Endothelial cell of umbilical vein (primary cell): ENCODE measurements around the gene BRSK2. TPM values are rescaled to one million over a fixed set of nuclear protein-coding genes. Genes with fewer than 3 reads are reported as not detected.

ENCODE experiments used
- BruUV-seq: library from RNA; stranded (reverse); fragments of 400-500 nt; replicated peaks from 2 replicates; lab custom pipeline; 2021; lab: Mats Ljungman, UMichigan
- CTCF ChIA-PET: fragments of 300-600, 350-600 bp; sonication (Branson Sonifier 250); formaldehyde crosslinking; loops from one replicate; lab custom pipeline; 2021; ENCODE audit warnings: antibody characterized with exemption, inconsistent platforms; lab: Charles Lee
- POLR2A ChIA-PET: fragments of 300-600, 350-600 bp; sonication (Branson Sonifier 250); formaldehyde crosslinking; loops from one replicate; lab custom pipeline; 2021; ENCODE audit warnings: antibody characterized with exemption, inconsistent platforms; lab: Charles Lee
- DNase-seq: peaks from one replicate; pipeline ENCODE4 v3.0.0-alpha.2; 2011; ENCODE audit warnings: low read depth, low spot score
- FAIRE-seq: peaks from 2 replicates; lab custom pipeline; 2011; peaks lifted over from hg19 to GRCh38; lab: Jason Lieb, UNC
- H2AFZ ChIP-seq: 2 replicates; pipeline ENCODE4 v1.6.0; 2012; ENCODE audit warnings: low read depth, low read length, control low read depth, inconsistent platforms
- H3K27ac ChIP-seq: 2 replicates; pipeline ENCODE4 v1.5.1; 2011; ENCODE audit warnings: low read depth, mild to moderate bottlenecking, control low read depth, low read length, moderate library complexity; ENCODE audit not compliant: insufficient read depth
- H3K27me3 ChIP-seq, 2 experiments: 2 replicates each; pipeline versions ENCODE4 v1.6.0 to v1.6.1; 2011; ENCODE audit warnings: low read length in 2 of 2, mixed read lengths in 1 of 2; ENCODE audit not compliant: control insufficient read depth in 2 of 2, insufficient read depth in 2 of 2
- H3K36me3 ChIP-seq, 2 experiments: 2 replicates in 1 of 2; 3 replicates in 1 of 2; pipeline ENCODE4 v1.5.1; 2011; ENCODE audit warnings: low read length in 2 of 2, mild to moderate bottlenecking in 1 of 2, moderate library complexity in 1 of 2; ENCODE audit not compliant: control insufficient read depth in 2 of 2, insufficient read depth in 2 of 2; ENCODE audit errors: extremely low read depth in 1 of 2
- H3K4me1 ChIP-seq: 3 replicates; pipeline ENCODE4 v1.5.1; 2011; ENCODE audit warnings: mild to moderate bottlenecking, low read length; ENCODE audit not compliant: control insufficient read depth, insufficient read depth; ENCODE audit errors: extremely low read depth
- H3K4me2 ChIP-seq: 2 replicates; pipeline ENCODE4 v1.6.1; 2011; ENCODE audit warnings: low read length, control low read depth, mixed read lengths; ENCODE audit not compliant: insufficient read depth
- H3K4me3 ChIP-seq, 3 experiments: fragments of 200-600 bp in 1 of 3; sonication (generic), shearing (Covaris generic) in 1 of 3; replicated peaks in 1 of 3; 2 replicates each; pipeline ENCODE4 v1.5.1; 2011 to 2016; ENCODE audit warnings: control low read depth in 3 of 3, low read length in 3 of 3, mild to moderate bottlenecking in 2 of 3, inconsistent platforms in 1 of 3, low read depth in 1 of 3, moderate library complexity in 1 of 3; ENCODE audit not compliant: insufficient read depth in 1 of 3
- H3K79me2 ChIP-seq: 2 replicates; pipeline ENCODE4 v1.6.0; 2012; ENCODE audit warnings: low read length, inconsistent platforms; ENCODE audit not compliant: control insufficient read depth, insufficient read depth
- H3K9ac ChIP-seq: replicated peaks from 2 replicates; pipeline ENCODE3; 2011; ENCODE audit warnings: low read length, control low read depth; ENCODE audit not compliant: insufficient read depth; ENCODE audit errors: extremely low read depth
- H3K9me1 ChIP-seq: replicated peaks from 3 replicates; pipeline ENCODE4 v1.6.0; 2011; ENCODE audit warnings: mild to moderate bottlenecking, low read length; ENCODE audit not compliant: control insufficient read depth, insufficient read depth; ENCODE audit errors: extremely low read depth
- H3K9me3 ChIP-seq: replicated peaks from 2 replicates; pipeline ENCODE4 v1.5.1; 2012; ENCODE audit warnings: low read length, inconsistent platforms; ENCODE audit not compliant: control insufficient read depth, insufficient read depth
- H4K20me1 ChIP-seq: replicated peaks from 2 replicates; pipeline ENCODE3; 2011; ENCODE audit warnings: mild to moderate bottlenecking, low read length; ENCODE audit not compliant: control insufficient read depth, insufficient read depth; ENCODE audit errors: extremely low read depth
- CTCF ChIP-seq, 2 donors: IDR thresholded peaks; 1 replicate in 1 of 2; 2 replicates in 1 of 2; pipeline ENCODE4 v1.5.1; 2011; ENCODE audit warnings: low read length in 2 of 2, mild to moderate bottlenecking in 2 of 2, moderate library complexity in 2 of 2, control low read depth in 1 of 2, inconsistent platforms in 1 of 2, low read depth in 1 of 2; ENCODE audit not compliant: insufficient read depth in 1 of 2; ENCODE audit errors: extremely low read depth in 1 of 2
- EZH2 ChIP-seq: IDR thresholded peaks from 2 replicates; pipeline ENCODE4 v1.6.1; 2012; ENCODE audit warnings: borderline replicate concordance, low read depth, mild to moderate bottlenecking, moderate library complexity, low read length, inconsistent platforms; ENCODE audit not compliant: severe bottlenecking
- FOS ChIP-seq: IDR thresholded peaks from 2 replicates; pipeline ENCODE4 v1.6.1; 2011; ENCODE audit warnings: mild to moderate bottlenecking, low read length, moderate library complexity, borderline replicate concordance; ENCODE audit not compliant: insufficient read depth
- GATA2 ChIP-seq: IDR thresholded peaks from 2 replicates; pipeline ENCODE4 v1.7.0; 2011; ENCODE audit warnings: low read depth, mild to moderate bottlenecking, moderate library complexity, mixed read lengths, low read length; ENCODE audit not compliant: insufficient read length, insufficient read depth
- JUN ChIP-seq: IDR thresholded peaks from 2 replicates; pipeline ENCODE4 v1.6.1; 2011; ENCODE audit warnings: borderline replicate concordance, low read depth; ENCODE audit not compliant: insufficient read length, insufficient read depth
- MAX ChIP-seq: IDR thresholded peaks from 2 replicates; pipeline ENCODE4 v1.6.1; 2011; ENCODE audit not compliant: insufficient read depth, insufficient read length
- MYC ChIP-seq: IDR thresholded peaks from one replicate; pipeline ENCODE4 v1.6.1; 2011; ENCODE audit warnings: mild to moderate bottlenecking, low read depth, low read length
- POLR2A ChIP-seq: IDR thresholded peaks from 2 replicates; pipeline ENCODE4 v1.6.1; 2012; ENCODE audit warnings: low read depth, mild to moderate bottlenecking, control low read depth, low read length
- POLR2AphosphoS5 ChIP-seq: IDR thresholded peaks from 2 replicates; pipeline ENCODE4 v1.6.1; 2012; ENCODE audit warnings: low read depth, mild to moderate bottlenecking, control low read depth, low read length, moderate library complexity; ENCODE audit not compliant: insufficient read depth
- dilution Hi-C: fragments of 300-500 bp; cut with MboI; formaldehyde crosslinking; loops from one replicate; pipeline ENCODE4 v1.15.0; 2019; ENCODE audit warnings: low sequenced_read_pairs; ENCODE audit not compliant: extremely low pct_ligation_motif_present
- intact Hi-C: fragments of 100-400 bp; cut with micrococcal nuclease; formaldehyde crosslinking; loops from one replicate; pipeline ENCODE4 v1.10.0; 2022
- polyA plus RNA-seq, 4 experiments: library from polyadenylated mRNA; depleted of rRNA in 3 of 4; stranded (reverse) in 3 of 4; unstranded in 1 of 4; fragments of >200 nt; gene quantifications; 2 replicates each; pipeline versions ENCODE4 v1.2.1 to v1.2.3, GENCODE V29; 2011 to 2012; ENCODE audit warnings: missing spikeins in 1 of 4
- total RNA-seq: library from RNA; stranded (reverse); gene quantifications from 2 replicates; pipeline ENCODE4 v1.2.3, GENCODE V29; 2021

The BRSK2 gene
- total and polyA plus RNA-seq, 2 donors (not counting 3 experiments of a cell fraction or from before 2014, with no cell fraction given): 0.08 to 0.20 TPM

- TF ChIP-seq FOS: no peak
- H3K27ac ChIP-seq: no peak overlapping the region
- FAIRE-seq (no peak), DNase-seq (no peak)
- no peaks in the 10 kb centered on the region for H4K20me1 ChIP-seq
- dilution Hi-C loops (no loop called here), intact Hi-C loops (no loop called here)
- ChIA-PET POLR2A (no interaction called here), CTCF (no interaction called here)
- H2AFZ ChIP-seq: no peak overlapping the region
- H3K9me3 ChIP-seq: no peaks in the 10 kb centered on the region
- no peaks in the 10 kb centered on the region for H3K79me2 ChIP-seq
- H3K9ac ChIP-seq: no peak overlapping the region
- no peaks in the 10 kb centered on the region for H3K4me1 ChIP-seq
- BruUV-seq: no TSS peak
- no peaks in the 10 kb centered on the region for H3K9me1 ChIP-seq
- H3K4me2 ChIP-seq: no peak overlapping the region
- H3K27me3 ChIP-seq: no peaks in the 10 kb centered on the region
- no peak overlapping the region for H3K4me3 ChIP-seq
- no peaks in the 10 kb centered on the region for H3K36me3 ChIP-seq
Observed at GRCh38 chr11:1450344-1450875, 60.7 kb downstream of the BRSK2 start.

- ChIA-PET POLR2A (no interaction called here), CTCF (no interaction called here)
- FAIRE-seq (no peak), DNase-seq (no peak)
- intact Hi-C loops (no loop called here), dilution Hi-C loops (no loop called here)
- no peak overlapping the region for H2AFZ ChIP-seq
- H3K4me1 ChIP-seq: no peaks in the 10 kb centered on the region
- H3K9me3 ChIP-seq: no peaks in the 10 kb centered on the region
- H3K79me2 ChIP-seq: no peaks in the 10 kb centered on the region
- no TSS peak for BruUV-seq
- no peaks in the 10 kb centered on the region for H4K20me1 ChIP-seq
- no peaks in the 10 kb centered on the region for H3K9me1 ChIP-seq
- H3K36me3 ChIP-seq: no peaks in the 10 kb centered on the region
- H3K27me3 ChIP-seq: no peaks in the 10 kb centered on the region
- H3K27ac ChIP-seq: no peak overlapping the region
- H3K4me3 ChIP-seq: no peak overlapping the region
- no peak overlapping the region for H3K9ac ChIP-seq
- TF ChIP-seq POLR2A (no peak), GATA2 (no peak), MYC (no peak), EZH2 (no peak), POLR2AphosphoS5 (no peak), JUN (no peak), MAX (no peak), CTCF (IDR thresholded peaks at IDR 0.05; ENCODE audit: extremely low read depth in 1 of 2, insufficient read depth in 1 of 2, low read depth in 1 of 2, low read length in 2 of 2) (no peak), FOS (no peak)
- no peak overlapping the region for H3K4me2 ChIP-seq
Observed at GRCh38 chr11:1450949-1451710, 61.4 kb downstream of the BRSK2 start.
